GM21526 (cell line): ENCODE data around the gene LYZL2.
"Not testable (repeated sequence)": the region's sequence is repeated elsewhere in the genome, so short reads cannot be mapped to it uniquely, and the experiment has no call there.

Source experiments
- ATAC-seq: cut with Tn5 transposase; IDR thresholded peaks from one replicate; pipeline ENCODE4 v1.9.1; 2021; ENCODE audit warnings: moderate library complexity; ENCODE audit not compliant: unreplicated experiment, low FRiP score

LYZL2 gene

GRCh38 chr10:30639946-30640786 is 10.6 kb upstream of the LYZL2 start:
- ATAC-seq = no peak

DNA sequence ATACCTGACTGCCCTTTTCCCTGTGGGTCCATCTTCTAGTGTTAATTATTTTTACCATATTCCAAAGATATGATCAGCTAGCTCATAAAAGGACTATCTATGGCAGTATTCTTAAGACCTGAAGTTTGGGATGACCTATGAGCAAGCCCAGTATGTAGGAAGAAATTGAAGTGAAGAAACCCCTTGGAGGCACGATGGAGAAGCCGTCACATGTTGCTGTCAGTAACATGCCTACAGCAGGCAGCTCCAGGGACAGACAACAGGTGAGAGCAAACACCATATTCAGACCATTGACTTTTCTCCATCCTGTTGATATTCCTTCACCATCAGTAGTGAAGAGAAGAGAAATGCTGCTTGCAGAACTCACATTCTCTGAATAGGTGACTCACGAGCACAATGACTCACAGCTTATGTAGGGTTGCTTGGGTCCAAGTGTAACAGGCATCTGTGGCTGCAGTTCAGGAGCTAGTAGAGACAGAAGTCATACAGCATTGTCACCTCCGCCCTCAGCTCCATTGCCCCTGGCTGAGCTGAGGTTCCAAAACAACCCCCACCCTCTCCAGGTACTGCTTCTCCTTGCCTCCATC is 8.4 kb upstream of the LYZL2 start:
- no peak for ATAC-seq

DNA sequence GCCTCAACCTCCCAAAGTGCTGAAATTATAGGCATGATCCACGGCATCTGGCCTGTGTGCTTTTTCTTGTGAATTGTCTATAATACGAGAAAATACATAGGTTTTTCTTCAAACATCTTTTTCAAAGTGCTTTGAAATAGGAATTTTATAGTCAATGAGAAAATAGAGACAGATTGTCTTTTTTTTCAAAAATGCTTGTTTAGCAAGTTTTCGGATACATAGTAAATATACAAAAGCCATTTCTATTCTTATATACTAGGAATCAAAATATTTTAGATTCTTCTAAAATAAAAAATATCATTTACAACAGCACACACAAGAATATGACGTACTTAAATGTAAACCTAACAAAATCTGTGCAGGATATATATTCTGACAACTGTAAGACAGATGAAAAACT is 1.6 kb upstream of the LYZL2 start:
- ATAC-seq = no peak

DNA sequence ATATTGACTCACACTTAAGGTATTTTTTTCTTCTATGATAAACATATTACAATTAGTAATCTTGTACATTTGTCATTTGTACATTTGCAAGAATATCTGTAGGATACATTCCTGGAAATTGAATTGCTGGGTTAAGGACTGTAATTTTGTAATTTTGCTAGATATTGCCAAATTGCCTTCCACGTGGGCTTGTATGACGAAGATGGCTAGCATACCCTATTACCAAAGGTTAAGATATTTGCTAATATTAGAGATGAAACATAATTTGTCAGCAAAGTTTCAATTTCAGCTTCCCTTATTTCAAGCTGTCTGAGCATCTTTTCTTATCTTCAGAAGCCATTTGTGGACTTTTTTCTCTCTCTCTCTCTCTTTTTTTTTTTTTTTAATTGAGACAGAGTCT is 1.0 kb upstream of the LYZL2 start:
- no peak for ATAC-seq

- ATAC-seq = not testable (repeated sequence)
Measured at GRCh38 chr10:30628576-30628975, 977 bp downstream of the LYZL2 start.

DNA sequence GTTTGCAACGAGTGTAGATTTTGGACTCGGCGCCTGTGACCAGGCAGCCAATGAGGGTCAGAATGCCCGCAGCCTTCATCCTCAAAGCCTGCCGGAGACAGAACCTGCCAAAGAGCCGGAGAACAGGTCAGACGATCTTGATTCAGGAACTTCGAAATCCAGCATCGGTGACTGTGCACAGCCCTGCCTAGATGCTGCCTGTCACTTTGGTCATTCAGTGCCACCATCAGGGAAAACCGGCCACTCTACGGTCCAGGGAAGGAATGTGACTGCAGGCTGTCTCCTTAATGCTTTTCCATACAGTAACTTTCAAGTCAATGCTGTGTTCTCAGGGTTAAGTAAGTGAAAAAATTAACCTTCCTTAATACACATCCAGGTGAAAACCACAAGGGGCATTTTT is 2.7 kb downstream of the LYZL2 start:
- ATAC-seq = not testable (repeated sequence)

DNA sequence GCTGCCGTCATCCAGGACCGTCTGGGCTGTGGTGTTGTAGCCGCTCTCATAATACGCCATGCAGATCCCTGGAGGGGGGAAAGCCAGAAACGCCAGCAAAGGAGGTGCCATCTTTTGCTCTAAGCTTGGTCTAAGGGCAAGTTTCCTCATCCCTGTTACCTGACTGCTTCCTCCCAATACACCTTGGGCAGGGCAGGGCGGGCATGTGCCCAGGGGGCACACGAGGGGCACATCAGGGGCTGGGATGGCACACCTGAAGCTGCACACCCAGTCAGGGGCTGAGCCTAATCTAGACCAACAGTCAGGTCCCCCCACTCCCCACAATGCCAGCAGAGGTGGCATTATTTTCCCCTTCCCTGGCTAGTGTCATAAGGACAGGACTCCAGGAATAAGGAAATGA is 3.4 kb downstream of the LYZL2 start:
- ATAC-seq = not testable (repeated sequence)

DNA sequence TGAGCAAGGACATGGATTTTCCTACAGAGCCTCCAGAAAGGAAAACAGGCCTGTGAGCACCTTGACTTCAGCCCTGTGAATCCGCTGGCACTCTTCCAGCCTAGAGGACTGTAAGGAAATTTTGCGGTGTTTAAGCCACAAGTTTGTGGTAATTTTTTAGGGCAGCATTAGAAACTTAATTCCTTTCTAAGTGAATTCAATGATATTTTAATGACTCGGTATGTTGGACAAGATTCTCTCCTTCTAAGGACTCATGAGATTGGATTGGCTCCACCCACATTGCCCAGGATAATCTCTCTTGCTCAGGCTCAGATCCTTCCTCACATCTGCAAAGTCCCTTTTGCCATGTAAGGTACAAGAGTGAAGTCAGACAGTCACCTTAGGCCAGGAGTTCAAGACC is 4.5 kb downstream of the LYZL2 start:
- ATAC-seq = no peak

- ATAC-seq = no peak
Measured at GRCh38 chr10:30619966-30620365, 9.6 kb downstream of the LYZL2 start.

DNA sequence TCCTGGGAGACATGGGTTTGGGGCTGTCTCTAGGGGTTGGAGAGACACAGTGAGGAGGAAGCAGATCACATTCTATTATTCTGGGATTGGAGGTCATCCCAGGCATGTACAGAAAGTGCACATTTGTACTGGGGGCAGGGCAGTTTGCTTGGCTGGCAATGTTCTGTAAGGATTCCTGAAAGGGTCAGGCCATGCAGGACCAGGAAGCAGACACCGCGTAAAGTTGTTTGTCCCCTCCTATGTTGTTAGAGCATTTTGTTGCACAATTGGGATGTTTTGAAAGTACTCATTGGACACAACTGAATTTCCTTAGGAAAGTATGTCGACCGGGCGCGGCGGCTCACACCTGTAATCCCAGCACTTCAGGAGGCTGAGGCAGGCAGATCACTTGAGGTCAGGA is 12.5 kb downstream of the LYZL2 start:
- no peak for ATAC-seq

DNA sequence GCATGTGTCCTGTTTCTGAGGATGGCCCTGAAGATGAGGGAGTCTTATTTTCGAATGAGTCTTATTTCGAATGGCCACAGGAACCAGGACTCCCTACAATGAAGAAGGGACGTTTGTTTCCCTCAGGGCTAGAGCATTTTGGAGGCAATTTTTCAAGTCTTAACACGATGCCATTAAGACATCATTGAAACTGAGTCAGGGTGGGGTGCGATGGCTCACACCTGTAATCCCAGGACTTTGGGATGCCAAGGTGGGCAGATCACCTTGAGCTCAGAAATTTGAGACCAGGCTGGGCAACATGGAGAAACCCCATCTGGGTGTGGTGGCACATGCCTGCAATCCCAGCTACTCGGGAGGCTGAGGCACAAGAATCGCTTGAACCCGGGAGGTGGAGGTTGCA is 18.5 kb downstream of the LYZL2 start:
- not testable (repeated sequence) for ATAC-seq

DNA sequence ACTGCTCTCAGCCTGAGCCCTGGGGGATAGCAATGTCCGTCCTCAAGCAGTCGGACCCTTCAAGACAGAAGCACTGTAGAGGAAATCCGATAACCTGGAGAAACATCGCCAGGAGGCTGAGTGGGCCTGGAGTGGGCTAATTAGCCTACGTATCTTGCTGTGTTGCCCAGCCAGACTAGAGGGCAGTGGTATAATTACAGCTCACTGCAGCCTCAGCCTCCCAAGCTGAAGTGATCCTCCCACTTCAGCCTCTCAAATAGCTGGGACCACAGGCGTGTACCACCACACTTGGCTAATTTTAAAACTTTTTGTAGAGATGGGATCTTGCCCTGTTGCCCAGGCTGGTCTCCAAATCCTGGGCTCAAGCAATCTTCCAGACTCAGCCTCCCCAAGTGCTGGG is 21.7 kb downstream of the LYZL2 start:
- no peak for ATAC-seq

DNA sequence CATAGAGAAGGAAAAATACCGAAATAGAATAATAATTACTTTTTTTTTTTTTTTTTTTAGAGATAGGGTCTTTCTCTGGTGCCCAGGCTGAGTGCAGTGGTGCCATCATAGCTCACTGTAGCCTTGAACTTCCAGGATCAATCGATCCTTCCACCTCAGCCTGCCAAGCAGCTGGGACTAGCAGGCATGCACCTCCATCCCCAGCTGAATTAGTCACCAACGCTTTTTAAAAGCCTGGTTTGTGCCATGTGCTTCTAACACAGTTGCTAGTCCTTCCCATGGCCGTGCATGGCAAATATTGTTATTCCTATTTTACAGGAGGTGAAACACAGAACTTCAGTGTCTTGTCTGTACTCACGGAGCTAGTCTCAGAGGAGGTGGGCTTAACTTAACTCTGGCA is 23.2 kb downstream of the LYZL2 start:
- ATAC-seq = no peak

DNA sequence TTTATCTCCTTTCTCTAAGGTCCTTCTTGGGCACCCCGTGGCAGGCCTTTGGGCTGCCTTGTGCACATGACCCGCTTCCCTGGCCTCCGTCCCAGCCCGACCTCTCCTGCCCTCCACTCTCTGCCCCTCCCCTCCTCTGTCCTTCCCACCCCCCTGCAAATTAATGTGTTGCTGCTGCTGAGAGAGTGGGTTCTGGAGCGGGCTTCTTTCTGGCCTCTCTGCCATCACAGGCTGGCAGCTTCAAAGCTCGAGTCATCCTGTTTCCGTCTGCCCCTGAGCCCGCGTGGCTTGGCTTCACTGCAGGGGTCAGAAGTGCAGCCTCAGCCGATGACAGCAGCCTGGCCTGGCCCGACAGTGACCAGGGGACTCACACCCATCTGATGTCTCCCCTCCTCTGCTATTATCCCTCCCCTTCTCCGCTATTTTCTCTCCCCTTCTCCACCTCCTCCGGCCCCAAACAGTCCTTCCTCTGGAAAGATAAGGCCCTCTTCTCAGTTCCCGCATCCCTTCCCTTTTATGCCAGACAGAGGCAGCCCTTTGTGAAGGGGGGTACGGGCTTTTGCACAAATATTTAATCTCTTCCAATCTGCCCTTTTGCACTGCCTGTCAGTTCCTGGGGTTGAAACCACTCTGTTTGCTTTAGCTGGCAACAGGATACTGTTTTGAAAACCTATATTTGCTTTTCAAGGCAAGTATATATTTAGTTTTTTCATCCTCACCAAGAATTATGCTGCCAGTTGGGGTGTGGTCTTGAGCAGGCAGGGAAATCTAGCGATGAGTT is 24.0 kb downstream of the LYZL2 start:
- ATAC-seq = not testable (repeated sequence)

DNA sequence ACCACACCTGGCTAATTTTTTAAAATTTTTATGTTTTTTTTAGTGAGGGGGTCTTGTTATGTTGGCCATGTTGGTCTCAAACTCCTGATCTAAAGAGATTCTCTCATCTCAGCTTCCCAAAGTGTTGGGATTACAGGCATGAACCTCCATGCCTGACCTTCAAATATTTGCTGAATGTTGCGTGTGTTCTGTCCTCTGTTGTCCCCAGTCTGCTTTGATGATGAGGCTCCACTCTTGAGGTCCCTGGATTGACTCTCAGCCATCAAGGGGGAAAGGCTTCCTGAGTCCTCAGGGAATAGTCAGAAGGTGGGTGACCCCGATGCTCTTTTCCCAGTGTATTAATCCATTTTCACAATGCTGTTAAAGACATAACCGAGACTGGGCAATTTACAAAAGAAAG is 26.0 kb downstream of the LYZL2 start:
- no peak for ATAC-seq

GRCh38 chr10:30602747-30603146 is 26.8 kb downstream of the LYZL2 start:
- no peak for ATAC-seq

- no peak for ATAC-seq
Measured at GRCh38 chr10:30600005-30600404, 29.5 kb downstream of the LYZL2 start.

DNA sequence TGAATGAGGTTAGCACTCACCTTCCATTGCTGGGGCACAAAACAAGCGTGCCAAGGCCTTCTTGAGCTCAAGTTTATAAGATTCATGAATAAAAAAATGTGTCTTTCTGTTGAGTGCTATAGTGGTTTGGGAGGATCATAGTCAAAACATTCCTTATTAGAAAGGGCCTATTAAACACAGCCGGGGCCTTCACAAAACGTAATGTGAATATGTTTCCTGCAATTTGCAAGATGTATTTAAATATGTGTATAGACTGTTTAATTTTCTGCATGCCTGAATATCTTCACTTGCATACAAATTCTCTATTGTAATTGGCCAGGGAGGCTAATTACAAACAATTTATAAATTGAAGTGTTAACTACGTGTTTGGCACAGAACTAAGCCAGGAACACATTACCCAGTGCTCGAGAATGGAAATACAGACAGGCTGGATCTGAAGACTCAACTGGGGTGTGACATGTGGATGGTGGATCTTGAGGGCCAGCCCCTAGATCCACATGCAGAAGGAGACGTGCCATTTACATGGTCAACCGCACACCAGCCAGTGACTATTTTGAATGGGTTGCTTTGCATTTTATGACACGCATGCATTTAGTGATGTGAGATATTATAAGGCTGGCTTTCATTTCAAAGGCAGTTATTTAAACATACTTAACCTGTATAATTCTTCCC is 31.3 kb downstream of the LYZL2 start:
- no peak for ATAC-seq

DNA sequence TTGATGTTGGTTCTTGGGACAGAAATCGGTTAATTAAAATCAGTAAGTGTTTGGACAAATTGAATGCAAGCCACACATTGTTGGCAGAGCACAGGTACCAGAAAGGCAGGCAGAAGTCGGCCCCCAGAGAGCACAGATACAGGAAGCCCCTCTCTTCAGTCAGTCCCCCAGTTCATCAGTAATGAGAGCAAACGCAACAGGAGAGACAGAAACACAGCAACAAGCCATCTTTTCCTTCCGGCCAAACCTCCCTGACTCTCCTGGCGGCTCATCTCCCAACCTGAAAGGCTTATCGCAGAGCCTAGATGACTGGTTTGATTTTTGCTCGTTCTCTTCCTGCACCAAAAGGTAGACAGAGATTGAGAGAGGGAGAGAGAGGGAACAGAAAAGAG is 32.1 kb downstream of the LYZL2 start:
- ATAC-seq = not testable (repeated sequence)

DNA sequence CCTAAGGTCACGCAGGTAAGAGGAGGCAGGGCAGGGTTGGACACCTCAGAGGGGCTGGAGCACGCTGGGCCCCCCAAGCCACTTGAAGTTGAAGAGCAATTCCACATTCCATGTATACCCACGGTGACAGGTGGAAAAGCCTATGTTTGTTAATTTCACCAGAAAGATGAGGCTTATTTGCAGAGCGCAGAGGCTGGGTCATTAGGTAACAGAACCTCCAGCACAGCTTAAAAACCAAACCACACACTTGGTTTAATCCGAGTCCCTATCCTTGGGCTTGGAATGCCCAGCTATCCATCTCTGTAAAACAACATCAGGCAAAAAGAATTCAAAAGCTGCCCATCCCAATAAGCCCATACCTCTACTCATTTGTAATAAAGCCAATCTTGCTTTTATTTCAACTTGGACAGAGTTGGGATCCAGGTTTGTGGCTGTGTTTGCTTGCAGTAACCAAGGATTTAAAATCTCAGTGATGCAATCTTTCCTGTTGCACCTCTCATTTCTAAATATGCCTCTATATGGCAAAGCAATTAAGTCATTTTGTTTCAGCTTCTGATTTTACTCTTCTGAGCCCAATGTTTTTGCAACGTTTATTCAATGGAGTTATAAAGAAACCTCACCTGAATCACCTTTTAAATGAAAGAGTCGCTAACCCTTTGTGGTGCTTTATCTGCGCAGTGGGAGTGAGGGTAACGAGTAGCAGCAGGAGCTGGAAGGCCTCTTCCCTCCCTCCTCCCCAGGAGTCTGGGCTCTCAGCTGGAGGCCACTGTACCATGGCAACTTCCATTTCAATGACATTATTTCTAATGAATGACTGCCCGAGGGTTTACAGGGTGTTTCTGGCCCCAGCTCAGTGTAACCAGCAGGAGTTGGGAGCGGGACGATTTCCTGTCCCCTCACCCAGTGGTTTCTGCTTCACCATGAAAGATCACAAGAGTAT is 32.8 kb downstream of the LYZL2 start:
- ATAC-seq = not testable (repeated sequence)
